ENCODE measurements around the gene ZRSR2.
"Not testable (repeated sequence)": the region's sequence is repeated elsewhere in the genome, so short reads cannot be mapped to it uniquely, and the experiment has no call there.

ZRSR2 gene, protein sequence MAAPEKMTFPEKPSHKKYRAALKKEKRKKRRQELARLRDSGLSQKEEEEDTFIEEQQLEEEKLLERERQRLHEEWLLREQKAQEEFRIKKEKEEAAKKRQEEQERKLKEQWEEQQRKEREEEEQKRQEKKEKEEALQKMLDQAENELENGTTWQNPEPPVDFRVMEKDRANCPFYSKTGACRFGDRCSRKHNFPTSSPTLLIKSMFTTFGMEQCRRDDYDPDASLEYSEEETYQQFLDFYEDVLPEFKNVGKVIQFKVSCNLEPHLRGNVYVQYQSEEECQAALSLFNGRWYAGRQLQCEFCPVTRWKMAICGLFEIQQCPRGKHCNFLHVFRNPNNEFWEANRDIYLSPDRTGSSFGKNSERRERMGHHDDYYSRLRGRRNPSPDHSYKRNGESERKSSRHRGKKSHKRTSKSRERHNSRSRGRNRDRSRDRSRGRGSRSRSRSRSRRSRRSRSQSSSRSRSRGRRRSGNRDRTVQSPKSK

DNA sequence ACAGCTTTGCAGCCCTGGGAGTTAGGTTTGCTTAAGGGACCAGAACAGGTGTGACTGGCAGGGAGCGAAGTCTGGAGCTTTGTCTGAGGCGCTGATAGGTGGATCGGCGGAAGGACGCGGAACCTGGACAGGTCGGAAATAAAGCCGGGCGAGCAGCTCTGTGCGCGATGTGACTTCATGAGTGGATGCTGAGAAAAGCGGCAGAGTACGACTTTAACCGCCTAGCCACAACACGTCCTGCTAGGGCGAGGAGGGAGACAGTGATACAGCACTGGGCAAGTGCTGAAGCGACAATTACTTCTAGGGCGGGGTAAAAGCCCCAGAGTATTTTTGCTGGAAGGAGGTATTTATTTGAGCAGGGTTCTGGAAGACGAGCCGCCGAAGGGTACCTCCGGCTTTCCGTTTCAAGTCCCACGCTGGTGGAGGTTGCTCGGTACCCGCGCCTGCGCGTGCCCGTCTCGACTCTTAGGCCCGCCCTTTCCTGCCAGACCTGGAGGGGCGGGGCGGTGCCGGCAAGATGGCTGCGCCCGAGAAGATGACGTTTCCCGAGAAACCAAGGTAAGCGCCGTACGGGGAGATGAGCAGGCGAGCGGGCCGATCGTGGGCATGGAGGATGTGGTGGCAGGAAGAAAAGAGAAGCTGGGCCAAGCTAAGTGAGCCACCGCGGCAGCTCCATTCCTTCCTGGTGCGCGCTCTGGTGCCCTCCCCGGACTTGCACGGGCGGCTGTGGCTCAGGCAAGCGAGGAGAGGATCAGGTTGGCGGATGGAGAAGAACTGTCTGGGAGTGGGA, at the start of gene ZRSR2:
Gene ZRSR2, plus strand, starts transcription at position 506 of the 790 bp plus-strand sequence. Its CDS starts 12 bp downstream, at position 518.
- peak; percentile 77 for DNase-seq

GRCh38 chrX:15744181-15744867, 46.0 kb upstream of the ZRSR2 start:
- no peak for DNase-seq

DNA sequence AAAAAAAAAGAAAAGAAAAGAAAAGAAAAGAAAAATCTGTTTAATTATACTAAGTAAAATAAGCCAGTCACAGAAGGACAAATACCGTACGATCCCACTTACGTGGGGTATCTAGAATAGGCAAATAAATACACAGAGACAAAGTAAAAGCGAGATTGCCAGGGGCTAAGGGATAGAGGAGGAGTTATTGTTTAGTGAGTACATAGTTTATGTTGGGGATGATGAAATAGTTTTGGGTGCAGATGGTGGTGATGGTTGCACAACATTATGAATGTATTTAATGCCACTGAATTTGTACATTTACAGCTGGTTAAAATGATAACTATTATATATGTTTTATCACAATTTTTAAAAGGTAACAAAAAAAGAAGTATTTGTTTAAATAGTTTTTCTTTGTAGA, 45.1 kb upstream of the ZRSR2 start:
- peak; percentile 53 for DNase-seq

DNA sequence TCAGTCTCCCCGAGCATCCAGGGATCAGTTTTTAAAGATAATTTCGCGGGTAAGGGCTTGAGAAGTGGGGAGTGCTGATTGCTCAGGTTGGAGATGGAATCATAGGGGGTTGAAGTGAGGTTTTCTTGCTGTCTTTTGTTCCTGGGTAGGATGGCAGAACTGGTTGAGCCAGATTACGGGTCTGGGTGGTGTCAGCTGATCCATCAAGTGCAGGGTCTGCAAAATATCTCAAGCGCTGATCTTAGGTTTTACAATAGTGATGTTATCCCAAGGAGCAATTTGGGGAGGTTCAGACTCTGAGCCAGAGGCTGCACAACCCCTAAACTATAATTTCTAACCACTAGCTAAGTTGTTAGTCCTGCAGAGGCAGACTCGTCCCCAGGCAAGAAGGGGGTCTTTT, 43.6 kb upstream of the ZRSR2 start:
- not testable (repeated sequence) for DNase-seq

DNA sequence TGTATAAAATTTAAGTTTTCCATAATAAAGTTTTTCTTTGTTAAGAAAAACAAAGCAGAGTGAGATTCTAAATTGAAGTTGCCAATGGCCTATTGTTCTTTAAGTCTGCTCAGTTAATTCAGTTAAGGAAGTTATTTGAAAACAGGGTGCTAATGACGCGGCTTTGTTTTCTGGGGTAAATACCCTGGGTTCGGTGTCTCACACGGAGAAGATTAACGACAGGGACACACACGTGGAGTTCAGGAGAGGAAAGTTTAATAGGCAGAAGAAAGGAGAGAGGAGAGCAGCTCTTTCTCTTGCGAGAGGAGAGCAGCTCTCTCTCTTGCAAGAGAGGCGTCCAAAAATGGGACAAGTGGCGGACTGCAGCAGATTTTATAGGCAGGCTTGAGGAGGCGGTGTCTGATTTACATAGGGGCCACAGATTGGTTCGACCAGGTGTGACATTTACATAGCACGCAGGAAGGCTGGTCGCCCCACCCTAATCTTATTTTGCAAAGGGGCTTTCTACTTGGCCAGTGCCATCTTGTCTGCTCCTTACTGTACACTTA, 42.6 kb upstream of the ZRSR2 start:
- DNase-seq = no peak

DNA sequence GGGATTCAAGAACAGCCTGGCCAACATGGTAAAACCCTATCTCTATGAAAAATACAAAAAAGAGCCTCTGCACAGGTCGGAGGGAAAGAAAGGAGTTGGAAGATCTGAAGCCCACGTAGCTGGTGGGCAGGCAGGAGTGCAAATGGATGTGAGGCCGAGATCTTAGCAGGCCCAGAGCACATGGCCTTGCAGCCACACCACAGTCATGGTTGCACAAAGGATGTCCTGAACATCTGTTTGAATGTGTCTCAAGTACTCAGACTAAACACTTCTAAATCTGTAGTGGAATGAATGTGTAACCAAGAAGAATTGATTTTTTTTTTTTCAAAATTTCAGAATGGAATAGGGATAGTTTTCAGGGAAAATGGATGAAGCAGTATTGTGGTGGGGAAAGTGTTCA, 41.4 kb upstream of the ZRSR2 start:
- DNase-seq = no peak

DNA sequence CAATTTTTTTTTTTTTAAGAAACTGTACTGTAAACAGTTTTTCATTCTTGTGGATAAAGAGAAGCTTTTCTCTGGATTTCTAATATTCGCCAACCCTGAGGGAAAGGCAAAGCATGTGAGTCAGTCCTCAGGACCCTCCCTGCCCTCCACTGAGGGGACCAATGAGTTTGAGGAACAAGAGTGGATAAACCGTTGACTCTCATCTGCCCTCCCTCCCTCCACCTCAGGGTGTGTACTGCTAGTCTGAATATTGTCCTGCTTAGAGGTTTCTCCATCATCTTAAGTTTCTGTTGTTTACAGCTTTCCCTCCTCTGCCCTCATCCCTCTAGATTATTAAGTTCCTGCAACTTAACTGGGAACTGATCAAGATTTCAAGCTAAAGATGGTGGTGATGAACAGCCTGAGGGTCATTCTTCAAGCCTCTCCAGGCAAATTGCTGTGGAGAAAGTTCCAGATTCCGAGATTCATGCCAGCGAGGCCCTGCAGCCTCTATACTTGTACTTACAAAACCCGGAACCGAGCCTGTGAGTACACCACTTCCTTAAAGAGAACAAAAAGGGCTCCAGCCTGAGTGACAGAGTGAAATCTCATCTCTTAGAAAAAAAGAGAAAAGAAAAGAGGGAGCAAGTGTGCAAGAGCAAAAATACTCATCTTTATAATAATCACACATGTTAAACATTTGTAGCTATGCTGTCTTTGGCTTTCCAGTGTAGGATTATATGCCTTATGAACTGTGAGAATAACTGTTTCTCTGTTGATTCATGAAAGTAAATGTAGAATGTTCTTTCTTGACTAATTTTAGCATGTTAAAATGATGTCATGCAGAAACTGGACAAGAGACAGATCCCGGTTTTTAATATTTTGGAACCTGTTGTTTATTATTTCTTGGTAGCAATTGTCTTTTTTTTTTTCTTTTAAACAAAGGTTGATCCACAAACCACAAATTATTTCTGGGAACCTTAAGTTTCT, 40.4 kb upstream of the ZRSR2 start:
- peak; percentile 63 for DNase-seq

- DNase-seq = no peak
Measured at GRCh38 chrX:15750611-15751154, 39.6 kb upstream of the ZRSR2 start.

DNA sequence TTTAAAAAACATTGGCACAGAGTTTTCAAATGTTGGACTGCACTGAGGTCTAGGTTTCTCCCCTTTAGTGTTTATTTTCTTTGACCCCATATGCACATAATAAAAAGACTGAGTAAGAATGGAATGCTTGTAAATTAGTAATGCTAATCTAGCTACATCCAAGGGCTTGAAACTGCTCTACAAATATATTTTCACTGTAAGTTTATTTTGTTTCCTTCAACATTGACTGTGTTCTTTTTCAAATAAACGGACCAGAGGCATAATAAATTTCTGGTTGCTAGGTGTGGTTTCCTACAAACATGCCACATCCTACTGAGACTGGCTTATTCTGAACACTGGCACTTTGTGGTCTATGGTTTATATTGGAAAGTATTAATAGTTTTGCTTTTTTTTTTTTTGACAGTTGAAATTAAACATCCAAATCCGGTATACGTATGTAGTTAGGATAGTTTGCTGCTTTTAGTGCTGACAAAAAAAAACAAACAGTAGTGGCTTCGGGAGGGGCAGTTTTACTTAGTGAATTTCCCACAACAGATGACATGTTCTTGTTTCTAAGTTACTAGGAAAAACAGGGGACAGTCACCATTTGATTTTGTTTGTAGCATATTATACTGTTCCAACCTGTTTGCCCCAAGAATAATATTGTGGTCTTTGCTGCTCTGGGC, 39.0 kb upstream of the ZRSR2 start:
- no peak for DNase-seq

DNA sequence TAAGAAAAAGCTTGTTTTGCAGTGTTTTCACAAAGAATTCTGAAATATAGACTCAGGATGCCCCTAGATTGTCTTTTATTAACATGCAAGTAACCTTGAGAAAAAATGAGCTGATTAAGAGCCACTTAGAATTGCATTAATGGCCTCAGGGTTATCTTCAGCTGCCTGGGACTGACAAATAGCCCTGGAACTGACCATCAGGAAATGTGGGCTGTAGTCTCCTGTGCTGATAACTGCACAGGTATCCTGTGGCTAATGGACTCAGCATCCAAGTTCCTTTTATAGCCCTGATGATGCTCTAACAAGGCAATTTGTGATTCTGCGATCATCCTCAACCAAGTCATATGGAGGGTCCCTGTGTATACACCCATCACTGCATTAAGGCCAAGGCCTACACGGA, 35.2 kb upstream of the ZRSR2 start:
- no peak for DNase-seq

DNA sequence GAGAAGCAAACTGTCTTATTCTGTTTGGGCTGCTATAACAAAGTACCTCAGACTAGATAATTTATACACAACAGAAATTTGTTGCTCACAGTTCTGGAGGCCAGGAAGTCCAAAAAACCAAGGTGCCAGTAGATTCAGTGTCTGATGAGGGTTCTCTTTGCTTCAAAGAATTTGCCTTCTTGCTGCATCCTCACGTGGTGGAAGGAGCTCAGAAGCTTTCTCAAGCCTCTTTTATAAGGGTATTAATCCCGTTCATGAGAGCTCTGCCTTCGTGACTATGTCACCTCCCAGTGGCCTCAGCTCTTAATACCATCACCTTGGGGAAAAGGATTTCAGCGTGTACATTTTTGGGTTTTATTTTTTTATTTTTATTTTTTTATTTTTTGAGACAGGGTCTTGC, 32.1 kb upstream of the ZRSR2 start:
- no peak for DNase-seq

DNA sequence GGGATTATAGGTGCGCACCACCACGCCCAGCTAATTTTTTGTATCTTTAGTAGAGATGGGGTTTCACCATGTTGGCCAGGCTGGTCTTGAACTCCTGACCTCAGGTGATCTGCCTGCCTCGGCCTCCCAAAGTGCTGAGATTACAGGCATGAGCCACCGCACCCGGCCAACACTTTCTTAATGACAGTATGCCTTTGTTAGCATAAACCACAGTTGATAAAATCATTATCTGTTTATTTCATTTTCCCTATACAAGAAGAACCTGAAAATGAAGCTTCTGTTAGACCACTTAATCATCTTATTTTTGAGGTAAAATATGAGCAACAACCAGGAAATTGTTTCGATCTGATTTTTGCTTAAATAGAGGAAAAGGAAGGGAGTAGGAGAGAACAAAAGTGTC, 30.4 kb upstream of the ZRSR2 start:
- not testable (repeated sequence) for DNase-seq

DNA sequence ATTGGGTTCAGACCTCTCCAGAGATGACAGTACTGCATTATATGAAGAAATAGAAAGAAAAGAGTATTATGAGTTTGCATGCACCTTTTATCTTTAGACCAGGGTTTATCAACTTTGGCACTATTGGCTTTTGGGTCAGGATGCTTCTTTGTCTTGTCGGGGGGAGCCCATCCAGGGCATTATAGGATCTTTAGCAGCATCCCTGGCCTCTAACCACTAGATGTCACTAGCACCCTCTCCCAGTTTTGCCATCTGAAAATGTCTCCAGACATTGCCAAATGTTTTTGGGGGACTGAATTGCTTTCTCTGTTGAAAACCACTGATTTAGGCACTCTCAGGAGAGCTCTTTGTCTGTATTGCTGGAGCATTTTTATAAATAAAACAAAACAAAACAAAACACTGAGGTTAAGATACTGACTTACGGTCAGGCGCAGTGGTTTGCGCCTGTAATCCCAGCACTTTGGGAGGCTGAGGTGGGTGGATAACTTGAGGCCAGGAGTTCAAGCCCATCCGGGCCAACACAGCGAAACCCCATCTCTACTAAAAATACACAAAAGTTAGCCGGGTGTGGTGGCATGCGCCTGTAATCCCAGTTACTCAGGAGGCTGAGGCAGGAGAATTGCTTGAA, 28.6 kb upstream of the ZRSR2 start:
- peak; percentile 27 for DNase-seq

DNA sequence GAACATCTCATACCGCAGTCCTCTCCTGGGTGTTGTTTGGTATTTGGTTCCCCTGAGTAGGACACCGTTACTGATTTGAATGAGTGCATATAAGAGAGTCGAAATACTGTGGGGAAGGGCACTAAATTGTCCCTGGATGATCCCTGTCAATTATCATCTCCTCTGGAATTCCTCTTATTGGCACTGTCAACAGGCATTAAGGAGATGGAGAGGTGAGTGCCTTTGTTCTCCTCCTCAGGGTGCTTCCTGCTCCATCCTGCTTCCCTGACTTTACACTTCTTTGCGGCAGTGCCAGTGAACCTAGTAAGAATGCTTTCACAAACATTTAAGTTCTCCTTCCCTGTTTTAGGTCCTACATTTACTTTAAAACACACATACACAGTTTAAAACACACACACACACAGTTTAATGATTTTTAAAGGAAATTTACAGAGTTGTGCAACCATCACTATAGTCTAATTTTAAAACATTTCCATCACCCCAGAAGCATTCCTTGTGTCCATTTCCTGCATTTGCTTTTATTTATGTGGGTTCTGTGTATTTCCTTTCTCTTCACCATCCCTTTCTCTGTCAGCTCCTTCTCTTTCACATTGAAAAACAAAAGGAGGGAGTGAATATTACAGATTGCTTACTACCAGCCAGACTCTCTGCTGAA, 20.9 kb upstream of the ZRSR2 start:
- DNase-seq = no peak

DNA sequence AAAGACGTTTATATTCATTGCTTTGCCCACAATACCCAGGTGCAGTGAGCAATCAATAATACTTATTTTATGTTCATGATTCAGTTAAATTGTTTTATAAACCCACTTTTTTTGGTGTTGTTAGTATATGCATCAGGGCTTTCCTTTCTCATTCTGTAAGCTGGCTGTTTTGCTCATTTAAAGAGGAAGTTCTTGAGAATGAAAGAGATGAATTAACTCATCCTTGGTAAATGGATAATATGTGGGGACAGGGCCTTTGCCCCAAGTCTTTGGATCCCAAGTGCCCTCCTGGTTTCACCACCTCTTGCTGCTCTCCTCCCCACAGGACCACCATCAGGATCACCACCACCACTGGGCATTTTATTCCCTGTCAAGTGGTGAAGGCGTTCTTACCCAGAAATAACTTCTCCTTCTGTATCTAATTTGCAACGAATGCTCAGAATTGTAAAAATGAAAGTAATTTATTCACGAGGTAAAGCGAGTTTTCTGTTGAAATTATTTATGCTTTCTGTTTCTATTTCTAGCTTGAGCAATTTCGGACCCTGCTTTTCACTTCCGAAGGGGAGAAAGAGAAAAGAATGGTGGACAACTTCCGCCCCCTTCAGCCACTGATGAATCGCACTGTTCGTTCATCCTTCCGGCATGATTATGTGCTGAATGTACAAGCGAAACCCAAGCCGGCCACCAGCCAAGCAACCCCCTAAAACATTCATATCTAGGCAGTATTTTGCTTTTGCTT, 8.2 kb upstream of the ZRSR2 start:
- DNase-seq = peak; percentile 86

DNA sequence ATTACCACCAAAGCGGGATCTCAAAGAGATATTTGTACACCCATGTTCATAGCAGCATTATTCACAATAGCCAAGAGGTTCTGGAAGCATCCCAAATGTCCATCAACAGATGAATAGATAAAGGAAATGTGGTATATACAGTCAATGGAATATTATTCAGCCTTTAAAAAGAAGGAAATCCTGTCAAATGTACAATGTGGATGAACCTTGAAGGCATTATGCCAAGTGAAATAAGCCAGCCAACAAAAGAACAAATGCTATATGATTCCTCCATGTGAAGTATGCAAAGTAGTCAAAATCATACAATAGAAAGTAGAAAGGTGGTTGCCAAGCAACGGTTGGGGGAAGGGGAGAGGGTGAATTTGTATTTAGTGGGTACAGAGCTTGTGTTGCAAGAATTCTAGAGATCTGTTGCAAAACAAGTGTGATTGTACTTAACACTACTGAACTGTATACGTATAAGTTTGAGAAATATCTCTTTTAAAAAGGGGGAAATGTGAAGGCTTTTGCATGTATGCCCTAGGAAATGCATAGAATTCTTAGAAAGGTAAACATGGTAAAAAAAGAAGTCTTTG, 5.0 kb upstream of the ZRSR2 start:
- DNase-seq = peak; percentile 46

DNA sequence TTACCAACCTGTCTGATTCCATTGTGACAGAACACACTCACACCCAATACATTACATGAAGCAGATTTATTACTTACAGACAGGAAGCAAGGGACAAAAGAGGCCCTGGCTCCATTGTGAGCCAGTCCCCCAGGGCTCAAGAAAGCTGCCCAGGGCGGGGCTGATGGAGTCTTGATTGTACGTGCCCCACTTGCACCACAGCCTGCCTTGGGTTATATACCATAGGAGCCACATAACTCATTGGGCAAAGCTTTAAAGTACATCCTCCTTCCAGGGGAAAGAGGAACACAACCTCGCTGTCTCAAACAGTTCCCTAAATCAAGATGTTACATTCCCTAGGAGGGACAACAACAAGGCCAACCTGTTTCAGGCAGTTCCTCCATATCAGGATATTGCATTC, 3.4 kb upstream of the ZRSR2 start:
- peak; percentile 52 for DNase-seq

DNA sequence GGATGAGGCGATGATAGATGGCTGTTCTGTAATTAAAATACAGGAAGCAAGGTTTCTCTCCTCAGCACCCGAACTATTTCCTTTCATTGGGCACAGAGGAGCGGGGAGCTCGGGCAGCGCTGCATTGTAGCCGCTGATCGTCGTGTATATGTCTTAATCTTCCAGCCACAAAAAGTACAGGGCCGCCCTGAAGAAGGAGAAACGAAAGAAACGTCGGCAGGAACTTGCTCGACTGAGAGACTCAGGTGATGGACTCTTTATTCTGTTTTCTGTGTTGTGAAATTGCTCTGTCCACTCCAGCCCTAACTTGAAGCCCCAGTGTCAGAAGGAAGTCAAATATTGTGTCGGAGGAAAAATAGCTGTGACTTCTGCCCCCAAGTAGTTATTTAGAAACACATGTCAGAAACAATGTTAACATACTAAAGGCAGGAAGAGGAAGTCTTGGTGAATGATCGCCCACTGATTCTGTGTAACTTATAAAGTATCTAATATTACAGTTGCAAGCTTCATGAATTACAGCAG, 546 bp downstream of the ZRSR2 start:
- DNase-seq = peak; percentile 64

- no peak for DNase-seq
Measured at GRCh38 chrX:15797707-15798106, 7.4 kb downstream of the ZRSR2 start.

Data from inflammatory macrophage treated with lipopolysaccharide for 4 hours (primary cell).